ENCODE data around the gene CD109. TPM values are rescaled to one million over a fixed set of nuclear protein-coding genes. Genes with fewer than 3 reads are reported as not detected.

Gene CD109
- polyA plus RNA-seq, 1 donor from 2014 or later: 0.07 TPM

GRCh38 chr6:73704798-73705197, 8.8 kb downstream of the CD109 start:
- Histone ChIP-seq H3K4me2 (ENCODE audit: low read length) (no peak overlapping the region), H3K9ac (ENCODE audit: low read length) (no peak overlapping the region)

GRCh38 chr6:73706971-73707370, 11.0 kb downstream of the CD109 start:
- H3F3A ChIP-seq (ENCODE audit: insufficient read depth, low read length, poor library complexity, severe bottlenecking): no peaks in the 10 kb centered on the region
- no peak overlapping the region for H3K27ac ChIP-seq (ENCODE audit: low read length)
- H3K4me2 ChIP-seq (ENCODE audit: low read length): no peak overlapping the region
- H2AFZ ChIP-seq (ENCODE audit: low read depth, low read length): no peak overlapping the region
- no peak overlapping the region for H3K4me3 ChIP-seq (ENCODE audit: low read length)
- no peaks in the 10 kb centered on the region for H3K9me2 ChIP-seq (ENCODE audit: insufficient read depth, low read length)
- H3K36me3 ChIP-seq (ENCODE audit: insufficient read depth, low read length): no peaks in the 10 kb centered on the region
- H3K79me2 ChIP-seq (replicated peaks; ENCODE audit: insufficient read depth, low read length): no peaks in the 10 kb centered on the region
- no peaks in the 10 kb centered on the region for H3K27me3 ChIP-seq (ENCODE audit: insufficient read depth, low read depth, low read length)
- H3K9ac ChIP-seq (ENCODE audit: low read length): no peak overlapping the region
- no peaks in the 10 kb centered on the region for H4K20me1 ChIP-seq (ENCODE audit: insufficient read depth)
- no peaks in the 10 kb centered on the region for H3K9me3 ChIP-seq (ENCODE audit: low read length)
- no peak for TF ChIP-seq POLR2AphosphoS5 (IDR thresholded peaks at IDR 0.05)
- no peak for TF ChIP-seq SMC3 (conservative IDR thresholded peaks at IDR 0.05; ENCODE audit: poor library complexity)
- TF ChIP-seq, protein P1, sequence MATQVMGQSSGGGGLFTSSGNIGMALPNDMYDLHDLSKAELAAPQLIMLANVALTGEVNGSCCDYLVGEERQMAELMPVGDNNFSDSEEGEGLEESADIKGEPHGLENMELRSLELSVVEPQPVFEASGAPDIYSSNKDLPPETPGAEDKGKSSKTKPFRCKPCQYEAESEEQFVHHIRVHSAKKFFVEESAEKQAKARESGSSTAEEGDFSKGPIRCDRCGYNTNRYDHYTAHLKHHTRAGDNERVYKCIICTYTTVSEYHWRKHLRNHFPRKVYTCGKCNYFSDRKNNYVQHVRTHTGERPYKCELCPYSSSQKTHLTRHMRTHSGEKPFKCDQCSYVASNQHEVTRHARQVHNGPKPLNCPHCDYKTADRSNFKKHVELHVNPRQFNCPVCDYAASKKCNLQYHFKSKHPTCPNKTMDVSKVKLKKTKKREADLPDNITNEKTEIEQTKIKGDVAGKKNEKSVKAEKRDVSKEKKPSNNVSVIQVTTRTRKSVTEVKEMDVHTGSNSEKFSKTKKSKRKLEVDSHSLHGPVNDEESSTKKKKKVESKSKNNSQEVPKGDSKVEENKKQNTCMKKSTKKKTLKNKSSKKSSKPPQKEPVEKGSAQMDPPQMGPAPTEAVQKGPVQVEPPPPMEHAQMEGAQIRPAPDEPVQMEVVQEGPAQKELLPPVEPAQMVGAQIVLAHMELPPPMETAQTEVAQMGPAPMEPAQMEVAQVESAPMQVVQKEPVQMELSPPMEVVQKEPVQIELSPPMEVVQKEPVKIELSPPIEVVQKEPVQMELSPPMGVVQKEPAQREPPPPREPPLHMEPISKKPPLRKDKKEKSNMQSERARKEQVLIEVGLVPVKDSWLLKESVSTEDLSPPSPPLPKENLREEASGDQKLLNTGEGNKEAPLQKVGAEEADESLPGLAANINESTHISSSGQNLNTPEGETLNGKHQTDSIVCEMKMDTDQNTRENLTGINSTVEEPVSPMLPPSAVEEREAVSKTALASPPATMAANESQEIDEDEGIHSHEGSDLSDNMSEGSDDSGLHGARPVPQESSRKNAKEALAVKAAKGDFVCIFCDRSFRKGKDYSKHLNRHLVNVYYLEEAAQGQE (IDR thresholded peaks at IDR 0.05; ENCODE audit: borderline replicate concordance): no peak
- no peak for TF ChIP-seq CTCF (IDR thresholded peaks at IDR 0.05; ENCODE audit: poor library complexity, severe bottlenecking)

More at GRCh38 chr6:73704798-73705197, 8.8 kb downstream of the CD109 start:
- H4K20me1 ChIP-seq (ENCODE audit: insufficient read depth): no peaks in the 10 kb centered on the region
- H3K27ac ChIP-seq (ENCODE audit: low read length): no peak overlapping the region
- no peaks in the 10 kb centered on the region for H3K9me2 ChIP-seq (ENCODE audit: insufficient read depth, low read length)
- no peaks in the 10 kb centered on the region for H3K79me2 ChIP-seq (replicated peaks; ENCODE audit: insufficient read depth, low read length)
- no peaks in the 10 kb centered on the region for H3F3A ChIP-seq (ENCODE audit: insufficient read depth, low read length, poor library complexity, severe bottlenecking)
- H3K27me3 ChIP-seq (ENCODE audit: insufficient read depth, low read depth, low read length): no peaks in the 10 kb centered on the region
- no peaks in the 10 kb centered on the region for H3K36me3 ChIP-seq (ENCODE audit: insufficient read depth, low read length)
- TF ChIP-seq EZH2 (IDR thresholded peaks at IDR 0.05; ENCODE audit: borderline replicate concordance, insufficient read depth, low read length, poor library complexity, severe bottlenecking) (no peak), TAF1 (IDR thresholded peaks at IDR 0.05; ENCODE audit: low read depth) (no peak), POLR2AphosphoS5 (IDR thresholded peaks at IDR 0.05) (no peak), RAD21 (conservative IDR thresholded peaks at IDR 0.05) (no peak), CTCF (IDR thresholded peaks at IDR 0.05; ENCODE audit: poor library complexity, severe bottlenecking) (no peak), MXI1 (conservative IDR thresholded peaks at IDR 0.05; ENCODE audit: poor library complexity, severe bottlenecking) (no peak), SMC3 (conservative IDR thresholded peaks at IDR 0.05; ENCODE audit: poor library complexity) (no peak), EP300 (conservative IDR thresholded peaks at IDR 0.05; ENCODE audit: poor library complexity, severe bottlenecking) (no peak)
- TF ChIP-seq, protein P1 (IDR thresholded peaks at IDR 0.05; ENCODE audit: borderline replicate concordance): no peak
- H3K9me3 ChIP-seq (ENCODE audit: low read length): no peaks in the 10 kb centered on the region
- no peak overlapping the region for H3K4me3 ChIP-seq (ENCODE audit: low read length)
- no peak overlapping the region for H2AFZ ChIP-seq (ENCODE audit: low read depth, low read length)
